Effector memory CD8-positive, alpha-beta T cell (primary cell): ENCODE results near the gene SUGCT.
"Not testable (repeated sequence)": the region's sequence is repeated elsewhere in the genome, so short reads cannot be mapped to it uniquely, and the experiment has no call there.

Experiments used
- ATAC-seq: fragments of 150-1000 bp; cut with Tn5 transposase; replicated peaks from 2 replicates; pipeline ENCODE4 v1.10.0; 2021; ENCODE audit warnings: mild to moderate bottlenecking, moderate library complexity
- DNase-seq, 3 experiments: peaks; one replicate each; pipeline ENCODE4 v3.0.0; 2021
- H3K27ac Mint-ChIP-seq, 2 donors: one replicate each; pipeline ENCODE4 v1.8.0; 2022; ENCODE audit warnings: mild to moderate bottlenecking in 2 of 2, mixed read lengths in 2 of 2, moderate library complexity in 2 of 2
- H3K27me3 Mint-ChIP-seq, 2 donors: one replicate each; pipeline ENCODE4 v1.8.0; 2022; ENCODE audit warnings: mixed read lengths in 2 of 2
- H3K36me3 Mint-ChIP-seq: one replicate; pipeline ENCODE4 v1.8.0; 2022; ENCODE audit warnings: mild to moderate bottlenecking, moderate library complexity, mixed read lengths; ENCODE audit not compliant: insufficient read depth
- H3K4me1 Mint-ChIP-seq, 2 donors: one replicate each; pipeline ENCODE4 v1.8.0; 2022; ENCODE audit warnings: low read depth in 2 of 2, mixed read lengths in 2 of 2
- H3K4me3 Mint-ChIP-seq, 2 donors: one replicate each; pipeline ENCODE4 v1.8.0; 2022; ENCODE audit warnings: mild to moderate bottlenecking in 2 of 2, mixed read lengths in 2 of 2, moderate library complexity in 2 of 2
- H3K9me3 Mint-ChIP-seq, 2 donors: one replicate each; pipeline ENCODE4 v1.8.0; 2022; ENCODE audit warnings: mixed read lengths in 2 of 2

SUGCT gene

GRCh38 chr7:40634118-40634517, 499.3 kb downstream of the SUGCT start:
- no peak for DNase-seq
- H3K4me3 Mint-ChIP-seq: no peak overlapping the region
- no peaks in the 10 kb centered on the region for H3K27me3 Mint-ChIP-seq
- H3K4me1 Mint-ChIP-seq: no peaks in the 10 kb centered on the region
- H3K9me3 Mint-ChIP-seq: peaks cover 4 to 14% of the 10 kb centered on the region in 2 donors
- ATAC-seq: no peak
- no peaks in the 10 kb centered on the region for H3K36me3 Mint-ChIP-seq
- no peak overlapping the region for H3K27ac Mint-ChIP-seq

- Mint-ChIP-seq H3K4me3 (no peak overlapping the region), H3K36me3 (no peaks in the 10 kb centered on the region), H3K9me3 (peaks cover 8 to 14% of the 10 kb centered on the region in 2 donors), H3K4me1 (no peaks in the 10 kb centered on the region), H3K27ac (no peak overlapping the region), H3K27me3 (no peaks in the 10 kb centered on the region)
- no peak for ATAC-seq
- DNase-seq: no peak
These were observed 503.9 kb downstream of the SUGCT start for GRCh38 chr7:40638545-40639320.

- no peaks in the 10 kb centered on the region for H3K4me1 Mint-ChIP-seq
- no peak overlapping the region for H3K27ac Mint-ChIP-seq
- no peak overlapping the region for H3K4me3 Mint-ChIP-seq
- DNase-seq: no peak
- no peaks in the 10 kb centered on the region for H3K27me3 Mint-ChIP-seq
- peaks cover 7 to 26% of the 10 kb centered on the region in 2 donors for H3K9me3 Mint-ChIP-seq
- no peak for ATAC-seq
- H3K36me3 Mint-ChIP-seq: no peaks in the 10 kb centered on the region
These were observed 505.8 kb downstream of the SUGCT start for GRCh38 chr7:40640566-40640965.

GRCh38 chr7:40641701-40642100, 506.9 kb downstream of the SUGCT start:
- H3K4me3 Mint-ChIP-seq: no peak overlapping the region
- ATAC-seq: no peak
- no peaks in the 10 kb centered on the region for H3K36me3 Mint-ChIP-seq

GRCh38 chr7:40643664-40644063, 508.9 kb downstream of the SUGCT start:
- peaks cover 4 to 28% of the 10 kb centered on the region in 2 donors for H3K9me3 Mint-ChIP-seq
- no peaks in the 10 kb centered on the region for H3K36me3 Mint-ChIP-seq
- no peak for DNase-seq
- no peak for ATAC-seq
- no peaks in the 10 kb centered on the region for H3K4me1 Mint-ChIP-seq
- no peak overlapping the region for H3K4me3 Mint-ChIP-seq
- no peaks in the 10 kb centered on the region for H3K27me3 Mint-ChIP-seq
- no peak overlapping the region for H3K27ac Mint-ChIP-seq

More at GRCh38 chr7:40641701-40642100, 506.9 kb downstream of the SUGCT start:
- Mint-ChIP-seq H3K27me3 (no peaks in the 10 kb centered on the region), H3K27ac (no peak overlapping the region), H3K9me3 (peaks cover 7 to 36% of the 10 kb centered on the region in 2 donors), H3K4me1 (no peaks in the 10 kb centered on the region)
- no peak for DNase-seq

GRCh38 chr7:40644454-40645188, 509.8 kb downstream of the SUGCT start:
- H3K9me3 Mint-ChIP-seq: peaks cover 4 to 25% of the 10 kb centered on the region in 2 donors
- ATAC-seq (no peak), DNase-seq (no peak)
- H3K4me3 Mint-ChIP-seq: no peak overlapping the region
- H3K27ac Mint-ChIP-seq: no peak overlapping the region
- H3K4me1 Mint-ChIP-seq: no peaks in the 10 kb centered on the region
- H3K36me3 Mint-ChIP-seq: no peaks in the 10 kb centered on the region
- no peaks in the 10 kb centered on the region for H3K27me3 Mint-ChIP-seq

- Mint-ChIP-seq H3K9me3 (peaks cover 4 to 25% of the 10 kb centered on the region in 2 donors), H3K27me3 (no peaks in the 10 kb centered on the region), H3K4me3 (no peak overlapping the region), H3K27ac (no peak overlapping the region), H3K4me1 (no peaks in the 10 kb centered on the region), H3K36me3 (no peaks in the 10 kb centered on the region)
- no peak for ATAC-seq
- no peak for DNase-seq
These were observed 510.4 kb downstream of the SUGCT start for GRCh38 chr7:40645197-40645596.

- Mint-ChIP-seq H3K36me3 (no peaks in the 10 kb centered on the region), H3K4me1 (no peaks in the 10 kb centered on the region), H3K4me3 (no peak overlapping the region), H3K9me3 (peaks cover 5 to 34% of the 10 kb centered on the region in 2 donors), H3K27ac (no peak overlapping the region), H3K27me3 (no peaks in the 10 kb centered on the region)
- ATAC-seq: no peak
- DNase-seq: no peak
These were observed 511.9 kb downstream of the SUGCT start for GRCh38 chr7:40646717-40647116.

- H3K4me3 Mint-ChIP-seq: no peak overlapping the region
These were observed 512.9 kb downstream of the SUGCT start for GRCh38 chr7:40647719-40648118.

GRCh38 chr7:40649247-40649646, 514.4 kb downstream of the SUGCT start:
- Mint-ChIP-seq H3K9me3 (peaks cover 8 to 58% of the 10 kb centered on the region in 2 donors), H3K4me3 (no peak overlapping the region), H3K27me3 (no peaks in the 10 kb centered on the region), H3K36me3 (no peaks in the 10 kb centered on the region), H3K27ac (no peak overlapping the region), H3K4me1 (no peaks in the 10 kb centered on the region)
- ATAC-seq (no peak), DNase-seq (no peak)

More at GRCh38 chr7:40647719-40648118, 512.9 kb downstream of the SUGCT start:
- ATAC-seq (no peak), DNase-seq (no peak)
- Mint-ChIP-seq H3K9me3 (peaks cover 6 to 44% of the 10 kb centered on the region in 2 donors), H3K36me3 (no peaks in the 10 kb centered on the region), H3K27me3 (no peaks in the 10 kb centered on the region), H3K4me1 (no peaks in the 10 kb centered on the region), H3K27ac (no peak overlapping the region)

- not testable (repeated sequence) for H3K27me3 Mint-ChIP-seq
These were observed 516.1 kb downstream of the SUGCT start for GRCh38 chr7:40650903-40651302.

GRCh38 chr7:40654171-40654570, 519.4 kb downstream of the SUGCT start:
- H3K27ac Mint-ChIP-seq: no peak overlapping the region
- H3K27me3 Mint-ChIP-seq: no peaks in the 10 kb centered on the region
- no peak for DNase-seq
- peaks cover 8 to 42% of the 10 kb centered on the region in 2 donors for H3K9me3 Mint-ChIP-seq
- H3K36me3 Mint-ChIP-seq: no peaks in the 10 kb centered on the region
- no peaks in the 10 kb centered on the region for H3K4me1 Mint-ChIP-seq
- H3K4me3 Mint-ChIP-seq: no peak overlapping the region
- no peak for ATAC-seq

More at GRCh38 chr7:40650903-40651302, 516.1 kb downstream of the SUGCT start:
- H3K36me3 Mint-ChIP-seq, H3K4me3 Mint-ChIP-seq, ATAC-seq, H3K4me1 Mint-ChIP-seq, DNase-seq, H3K27ac Mint-ChIP-seq: not testable (repeated sequence)
- peaks cover 8 to 47% of the 10 kb centered on the region in 2 donors for H3K9me3 Mint-ChIP-seq

GRCh38 chr7:40655426-40655825, 520.6 kb downstream of the SUGCT start:
- DNase-seq (no peak), ATAC-seq (no peak)
- H3K4me1 Mint-ChIP-seq: no peaks in the 10 kb centered on the region
- H3K27ac Mint-ChIP-seq: no peak overlapping the region
- peaks cover 11 to 43% of the 10 kb centered on the region in 2 donors for H3K9me3 Mint-ChIP-seq
- H3K27me3 Mint-ChIP-seq: no peaks in the 10 kb centered on the region
- no peak overlapping the region for H3K4me3 Mint-ChIP-seq
- H3K36me3 Mint-ChIP-seq: no peaks in the 10 kb centered on the region

- H3K4me1 Mint-ChIP-seq: no peaks in the 10 kb centered on the region
- peaks cover 14 to 47% of the 10 kb centered on the region in 2 donors for H3K9me3 Mint-ChIP-seq
- no peaks in the 10 kb centered on the region for H3K27me3 Mint-ChIP-seq
- ATAC-seq (no peak), DNase-seq (no peak)
- H3K27ac Mint-ChIP-seq: no peak overlapping the region
- no peak overlapping the region for H3K4me3 Mint-ChIP-seq
- peaks cover 3% of the 10 kb centered on the region for H3K36me3 Mint-ChIP-seq
These were observed 521.5 kb downstream of the SUGCT start for GRCh38 chr7:40656349-40656748.
